NCI-H1930 (cell line): Measurements from ENCODE around the gene TBC1D9.
A peak's percentile ranks its signal among the peaks of the same experiment; 100 is the strongest.

Experiments
- DNase-seq, 2 experiments: peaks; one replicate each; lab custom pipeline; 2025; lab: John Stamatoyannopoulos, UW

The TBC1D9 gene

GRCh38 chr4:140645614-140646412, 110.4 kb downstream of the TBC1D9 start:
- DNase-seq: no peak

DNA sequence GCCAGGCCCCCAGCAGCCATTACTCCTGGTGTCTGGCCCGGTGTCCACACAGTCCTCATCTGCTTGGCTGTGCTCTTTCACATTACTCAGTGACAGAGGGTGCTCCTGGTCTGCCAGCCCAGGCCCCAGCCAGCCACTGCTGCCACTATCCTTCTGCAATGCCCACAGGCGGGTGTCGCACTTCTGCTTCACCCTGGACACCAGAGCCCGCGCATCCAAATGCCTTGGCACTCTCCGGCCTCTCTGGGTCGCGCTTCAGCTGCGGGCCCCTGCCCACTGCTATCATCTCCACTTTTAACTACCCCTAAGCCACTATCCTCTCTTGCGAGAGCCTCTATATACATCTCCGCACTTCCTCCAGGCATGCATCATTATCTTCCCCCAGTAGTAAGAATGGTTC, 111.0 kb downstream of the TBC1D9 start:
- no peak for DNase-seq

GRCh38 chr4:140644470-140645185, 111.6 kb downstream of the TBC1D9 start:
- no peak for DNase-seq

DNA sequence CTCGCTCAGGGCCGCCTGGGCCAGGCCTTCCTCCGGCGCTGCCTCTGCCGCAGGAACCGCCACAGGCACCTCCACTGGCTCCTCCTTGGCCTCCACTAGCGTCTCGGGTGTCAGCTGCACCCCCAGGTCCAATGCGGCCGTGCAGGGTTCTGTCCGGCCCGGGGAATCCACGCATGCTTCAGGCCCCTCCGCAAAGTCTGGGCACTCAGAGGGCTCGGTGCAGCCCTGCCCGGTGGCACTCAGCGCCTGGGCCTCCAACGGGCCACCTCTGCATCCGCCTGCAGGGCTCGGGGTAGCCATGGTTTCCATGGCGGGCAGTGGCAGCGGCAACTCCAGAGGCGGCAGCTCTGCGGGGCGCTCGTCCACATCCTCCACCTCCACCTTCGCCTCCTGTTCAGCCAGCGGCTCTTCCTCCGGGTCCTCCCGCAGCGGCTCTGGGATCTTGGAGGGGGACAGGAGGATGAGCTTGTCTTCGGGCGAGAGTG, 112.6 kb downstream of the TBC1D9 start:
- DNase-seq: no peak

DNA sequence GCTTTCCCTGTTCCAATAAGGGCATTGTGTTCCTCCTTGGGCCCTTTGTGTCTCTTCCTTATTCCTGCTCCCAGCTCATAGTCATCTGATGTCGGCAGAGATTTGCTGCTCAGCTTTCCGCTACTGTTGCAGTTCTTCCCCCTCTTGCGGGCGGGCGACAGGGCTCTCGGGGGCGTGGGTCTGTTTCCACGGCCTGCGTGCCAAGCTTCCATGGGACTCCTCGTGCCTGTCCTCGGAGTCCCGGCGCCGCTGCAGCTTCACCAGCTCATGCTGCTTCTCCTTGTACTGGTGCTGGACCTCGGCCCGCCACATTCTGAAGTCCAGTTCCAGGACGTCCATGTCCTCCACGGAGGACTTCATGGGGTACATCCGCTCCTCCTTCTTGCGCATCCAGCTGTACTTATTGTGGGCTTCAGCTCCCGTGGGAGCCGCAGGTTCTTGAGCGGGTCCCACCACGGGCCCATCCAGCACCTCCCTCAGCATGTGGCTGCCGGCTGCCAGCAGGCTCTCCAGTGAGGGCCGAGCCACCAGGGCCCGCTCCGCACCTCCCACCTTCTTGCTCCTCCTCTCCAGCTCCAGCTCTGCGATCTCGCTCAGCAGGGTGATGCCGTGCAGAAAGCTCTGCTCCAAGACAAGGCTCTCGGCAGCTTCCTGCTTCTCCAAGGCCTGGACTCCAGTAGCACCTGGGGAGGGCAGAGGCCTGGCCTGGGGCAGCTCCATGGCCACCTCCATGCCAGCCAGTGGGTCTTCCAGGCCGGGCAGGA, 113.3 kb downstream of the TBC1D9 start:
- DNase-seq: no peak

DNA sequence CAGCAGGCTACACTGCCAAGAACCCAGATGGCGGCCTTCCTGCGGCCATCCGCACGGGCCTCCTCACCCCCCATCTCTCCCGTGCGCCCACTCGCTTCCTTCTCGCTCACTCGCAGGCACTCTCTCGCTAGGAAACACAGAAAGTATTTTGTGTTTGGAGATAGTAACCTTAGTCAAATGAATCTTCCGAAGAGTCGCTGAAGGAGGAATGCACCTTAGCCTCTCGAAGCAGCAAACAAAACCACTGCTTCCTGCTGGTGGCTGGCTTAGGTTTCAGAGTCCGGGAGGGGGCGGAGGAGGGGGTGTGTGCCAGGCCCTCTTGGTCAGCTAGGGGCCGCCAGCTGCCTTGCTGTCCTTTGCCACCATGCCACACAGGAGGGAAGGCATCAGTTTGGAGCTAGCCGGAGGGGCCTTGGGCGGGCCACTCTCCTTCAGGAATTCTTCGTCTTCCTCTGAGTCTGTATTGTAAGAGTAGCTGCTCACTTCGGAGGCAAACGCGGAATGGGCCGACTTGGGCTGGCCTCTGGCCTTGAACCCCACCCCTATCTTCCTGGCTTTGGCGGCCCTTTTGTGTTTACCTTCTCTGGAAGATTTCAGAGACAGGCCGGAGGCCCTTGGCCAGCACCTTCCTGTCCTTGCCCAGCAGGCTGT, 114.3 kb downstream of the TBC1D9 start:
- no peak for DNase-seq

DNA sequence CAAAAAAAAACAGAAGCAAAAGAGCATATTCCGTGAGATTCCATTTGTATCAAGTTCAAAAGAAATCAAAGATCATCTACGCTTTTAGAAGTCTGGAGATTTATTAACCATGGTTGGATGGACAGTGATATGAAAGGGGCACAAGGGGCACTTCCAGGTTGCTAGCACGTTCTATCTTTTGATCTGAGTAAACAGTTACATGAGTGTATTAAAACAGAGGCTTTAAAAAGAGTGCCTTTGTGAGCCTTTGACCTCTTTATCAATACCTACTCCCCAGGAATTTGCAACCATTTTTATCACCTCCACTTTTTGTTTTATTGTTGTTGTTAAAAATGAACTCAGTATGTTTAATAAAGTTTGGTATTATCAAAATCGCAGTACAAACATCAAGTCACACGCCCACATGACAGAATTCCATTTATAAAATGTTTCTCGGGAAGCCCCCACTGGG, 115.1 kb downstream of the TBC1D9 start:
- no peak for DNase-seq

GRCh38 chr4:140640150-140640748, 115.9 kb downstream of the TBC1D9 start:
- DNase-seq: no peak

GRCh38 chr4:140639066-140639465, 117.1 kb downstream of the TBC1D9 start:
- DNase-seq: no peak

GRCh38 chr4:140637836-140638235, 118.3 kb downstream of the TBC1D9 start:
- peak in 1 of 2 experiments; percentile 13 for DNase-seq

DNA sequence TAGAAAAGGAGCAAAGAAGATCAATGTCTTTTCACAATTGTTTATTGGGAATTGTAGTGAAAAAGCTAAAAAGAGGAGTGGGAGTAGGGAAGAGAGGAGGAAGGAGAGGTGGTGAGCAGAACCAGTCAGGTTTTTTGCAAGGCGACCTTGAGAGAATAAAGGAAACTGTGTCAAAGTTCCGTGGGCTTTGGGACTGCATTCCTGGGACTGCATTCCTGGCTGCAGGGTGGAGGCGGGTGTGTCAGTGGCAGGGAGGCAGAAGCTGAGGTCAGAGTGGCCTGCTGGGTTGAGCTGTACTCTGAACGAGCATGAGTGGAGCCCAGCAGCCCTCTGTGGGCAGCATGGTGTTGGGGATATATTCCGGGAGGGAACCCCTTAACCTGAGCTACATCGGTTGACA, 120.6 kb downstream of the TBC1D9 start:
- DNase-seq: no peak

DNA sequence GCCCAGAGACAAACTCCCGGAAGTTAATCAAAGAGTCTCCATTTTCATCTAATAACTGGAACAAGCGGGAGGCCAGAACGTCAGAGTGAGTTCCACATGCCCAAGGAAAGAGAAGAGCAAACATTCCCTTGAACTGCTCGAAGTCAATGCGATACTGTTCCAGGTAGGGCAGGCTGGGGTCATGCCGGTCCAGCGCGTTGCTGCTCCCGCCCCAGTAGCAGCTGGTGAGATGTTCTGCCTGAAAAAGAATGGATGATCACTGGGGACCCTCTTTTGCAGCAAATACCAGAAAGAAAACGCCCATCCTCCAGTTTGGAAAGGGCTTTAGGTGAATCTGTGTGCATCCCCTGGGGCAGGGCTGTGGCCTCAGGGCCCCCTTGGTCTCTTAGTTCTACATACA, 122.2 kb downstream of the TBC1D9 start:
- no peak for DNase-seq

DNA sequence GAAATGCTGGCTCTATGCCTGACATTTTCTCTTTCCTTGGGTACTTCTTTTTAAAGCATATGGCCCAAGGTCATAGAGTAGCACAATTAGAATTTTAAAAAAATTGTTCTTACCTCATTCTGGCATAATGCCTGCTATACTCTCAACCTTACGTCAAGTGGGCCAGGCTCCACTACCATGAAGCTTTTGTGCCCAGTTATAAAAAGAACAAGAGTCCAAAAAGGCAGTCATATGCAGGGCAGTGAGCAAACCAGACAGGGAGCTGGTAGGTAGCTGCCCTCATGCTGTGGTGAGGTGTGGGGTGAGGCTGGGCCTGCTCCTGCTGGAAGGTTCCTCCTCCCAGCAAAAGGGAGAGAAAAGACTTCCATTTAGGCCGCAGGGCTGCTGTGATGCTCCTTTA, 123.1 kb downstream of the TBC1D9 start:
- DNase-seq: no peak

- no peak for DNase-seq
These were observed 125.9 kb downstream of the TBC1D9 start for GRCh38 chr4:140630246-140630645.

GRCh38 chr4:140628016-140628415, 128.2 kb downstream of the TBC1D9 start:
- no peak for DNase-seq

GRCh38 chr4:140626661-140627376, 129.4 kb downstream of the TBC1D9 start:
- no peak for DNase-seq

DNA sequence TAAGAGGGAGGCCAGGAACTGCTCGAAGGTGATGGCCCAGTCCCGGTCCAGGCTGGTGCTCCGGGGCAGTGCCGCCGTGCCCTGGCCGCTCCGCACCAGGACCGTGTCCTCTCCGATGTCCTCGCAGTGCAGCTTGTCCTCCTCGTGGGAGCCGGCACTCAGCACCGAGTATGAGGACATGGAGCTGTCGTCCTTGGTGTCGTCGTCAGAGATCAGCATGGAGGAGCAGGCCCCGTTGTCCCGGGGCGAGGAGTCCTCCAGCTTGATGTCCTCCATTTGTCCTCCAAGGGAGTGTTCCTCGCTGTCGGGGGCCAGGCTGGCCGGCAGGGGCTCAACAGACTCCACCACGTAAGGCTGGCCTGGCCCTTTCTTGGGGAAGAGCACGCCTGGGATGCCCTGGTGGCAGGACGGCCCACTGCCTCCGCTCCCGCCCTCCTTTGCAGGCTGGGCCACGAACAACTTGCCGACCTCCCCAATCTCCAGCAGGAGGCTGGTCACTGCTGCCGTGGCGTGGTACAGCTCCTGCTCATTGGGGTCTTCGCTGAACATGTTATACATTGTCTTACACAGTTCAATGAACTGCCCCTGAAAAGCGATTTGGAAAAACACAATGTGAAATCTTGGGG, 133.7 kb downstream of the TBC1D9 start:
- DNase-seq: no peak

DNA sequence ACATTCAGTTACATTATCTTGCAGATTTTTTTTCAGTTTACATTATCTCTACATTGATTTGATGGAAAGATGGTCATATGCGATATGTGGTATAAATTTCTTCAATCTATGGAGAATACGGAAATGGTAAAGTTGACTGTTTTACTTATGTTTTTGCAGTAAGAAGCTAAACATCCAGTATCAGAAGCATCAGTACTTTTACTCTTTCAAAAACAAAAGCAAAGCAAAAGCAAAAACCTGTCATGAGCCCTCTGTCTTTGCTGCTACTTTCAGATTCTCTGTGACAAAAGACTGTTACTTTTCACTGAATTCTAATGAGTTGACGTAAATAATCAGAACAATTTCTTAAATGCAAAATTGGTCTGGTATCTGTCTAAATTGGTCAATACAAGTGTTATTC, 135.0 kb downstream of the TBC1D9 start:
- no peak for DNase-seq

- no peak for DNase-seq
These were observed 138.5 kb downstream of the TBC1D9 start for GRCh38 chr4:140617499-140618248.

DNA sequence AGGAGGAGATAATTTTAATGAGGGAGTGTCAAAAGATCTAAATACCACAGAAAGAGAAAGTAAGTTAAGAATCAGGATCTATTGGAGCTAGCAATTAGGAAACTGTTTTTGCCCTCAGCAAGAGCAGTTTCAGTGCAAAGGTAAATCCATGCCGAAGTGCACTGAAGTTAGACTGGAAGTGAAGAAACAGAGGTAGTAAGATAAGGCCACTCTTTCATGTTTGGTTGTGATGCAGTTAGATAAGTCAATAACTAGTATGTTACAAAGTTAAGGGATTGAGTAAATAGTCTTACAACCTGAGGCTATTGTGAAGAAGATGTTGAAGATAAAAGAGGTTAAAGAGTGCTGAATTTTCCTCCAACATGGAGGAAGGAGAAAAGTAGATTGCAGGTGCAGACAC, 140.7 kb downstream of the TBC1D9 start:
- no peak for DNase-seq
